HG03571 (cell line): ENCODE results near the gene FYCO1.
"Not testable (repeated sequence)": the region's sequence is repeated elsewhere in the genome, so short reads cannot be mapped to it uniquely, and the experiment has no call there.

Experiments
- ATAC-seq: cut with Tn5 transposase; IDR thresholded peaks from one replicate; pipeline ENCODE4 v1.9.1; 2021; ENCODE audit not compliant: unreplicated experiment

Gene FYCO1

GRCh38 chr3:46010519-46011113, 15.0 kb upstream of the FYCO1 start:
- no peak for ATAC-seq

GRCh38 chr3:46008058-46008457, 12.4 kb upstream of the FYCO1 start:
- no peak for ATAC-seq

GRCh38 chr3:46007280-46007679, 11.7 kb upstream of the FYCO1 start:
- ATAC-seq = no peak

- ATAC-seq = no peak
Measured at GRCh38 chr3:46006238-46007032, 10.8 kb upstream of the FYCO1 start.

GRCh38 chr3:46003706-46004105, 8.1 kb upstream of the FYCO1 start:
- not testable (repeated sequence) for ATAC-seq

- no peak for ATAC-seq
Measured at GRCh38 chr3:46001178-46001577, 5.6 kb upstream of the FYCO1 start.

GRCh38 chr3:45997942-45998341, 2.3 kb upstream of the FYCO1 start:
- ATAC-seq = no peak

GRCh38 chr3:45997499-45997898, 1.9 kb upstream of the FYCO1 start:
- not testable (repeated sequence) for ATAC-seq

GRCh38 chr3:45994419-45995235, 997 bp downstream of the FYCO1 start:
- ATAC-seq = peak; percentile 23

- ATAC-seq = no peak
Measured at GRCh38 chr3:45993421-45994027, 2.1 kb downstream of the FYCO1 start.

- ATAC-seq = no peak
Measured at GRCh38 chr3:45992821-45993221, 2.8 kb downstream of the FYCO1 start.

- ATAC-seq = no peak
Measured at GRCh38 chr3:45992133-45992729, 3.4 kb downstream of the FYCO1 start.

GRCh38 chr3:45991341-45991740, 4.3 kb downstream of the FYCO1 start:
- no peak for ATAC-seq

- ATAC-seq = no peak
Measured at GRCh38 chr3:45990181-45990580, 5.4 kb downstream of the FYCO1 start.

- ATAC-seq = no peak
Measured at GRCh38 chr3:45988804-45989203, 6.8 kb downstream of the FYCO1 start.

- ATAC-seq = no peak
Measured at GRCh38 chr3:45988362-45988761, 7.3 kb downstream of the FYCO1 start.

GRCh38 chr3:45987368-45988291, 8.0 kb downstream of the FYCO1 start:
- no peak for ATAC-seq

GRCh38 chr3:45986303-45986982, 9.2 kb downstream of the FYCO1 start:
- no peak for ATAC-seq

GRCh38 chr3:45985532-45986302, 9.9 kb downstream of the FYCO1 start:
- no peak for ATAC-seq
